Astrocyte (in vitro differentiated cells and primary cell): Measurements from ENCODE around the gene PPP1R15B.

Experiments used
- CTCF ChIP-seq: IDR thresholded peaks from 2 replicates; pipeline ENCODE4 v1.5.1; 2011; ENCODE audit warnings: low read depth, mild to moderate bottlenecking, inconsistent platforms, low read length, moderate library complexity; ENCODE audit not compliant: insufficient read depth
- EZH2 ChIP-seq: IDR thresholded peaks from 2 replicates; pipeline ENCODE4 v1.6.1; 2012; ENCODE audit warnings: mild to moderate bottlenecking, low read length, inconsistent platforms; ENCODE audit not compliant: insufficient read depth

DNA sequence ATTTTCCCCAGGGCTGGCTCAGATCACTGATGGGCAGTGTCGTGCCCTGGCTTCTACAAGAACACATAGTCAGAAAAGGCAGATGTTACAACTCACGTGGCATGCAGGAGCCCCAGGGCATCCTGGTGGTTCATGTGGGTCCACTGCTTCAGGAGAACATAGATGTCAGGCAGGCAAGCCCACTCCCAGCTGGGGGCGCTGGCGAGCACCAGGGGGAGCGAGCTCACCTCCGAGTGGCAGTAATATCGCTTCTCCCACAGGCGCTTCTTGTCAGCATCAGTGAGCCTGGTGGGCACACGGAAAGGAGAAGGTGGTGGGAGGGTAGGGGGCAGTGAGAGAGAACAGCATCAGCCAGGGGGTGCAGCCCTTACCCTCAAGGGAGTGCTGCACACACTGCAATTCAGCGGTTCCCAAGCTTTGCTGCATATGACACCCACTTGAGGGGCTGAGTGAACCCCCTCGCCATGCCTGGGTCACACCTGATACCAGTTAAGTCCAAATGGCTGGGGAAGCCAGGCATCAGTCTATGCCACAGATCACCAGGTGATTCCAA is 34.3 kb upstream of the PPP1R15B start:
- TF ChIP-seq EZH2 (no peak), CTCF (no peak)
